ENCODE data around the gene CCR7. TPM values are rescaled to one million over a fixed set of nuclear protein-coding genes. Genes with fewer than 3 reads are reported as not detected.
A peak's percentile ranks its signal among the peaks of the same experiment; 100 is the strongest.

Gene CCR7
- total RNA-seq, 4 donors from 2014 or later = 0.14 to 5.4 (median 4.9) TPM; not detected in 1

- Histone ChIP-seq H3K27me3 (no peaks in the 10 kb centered on the region), H3K27ac (peak overlapping the region; percentile 79 to 87 (median 84)), H3K9me3 (no peaks in the 10 kb centered on the region), H3K4me1 (peaks cover 25 to 66% (median 33%) of the 10 kb centered on the region in 4 donors), H3K4me3 (peak overlapping the region in 1 of 4 donors; percentile 5), H3K36me3 (no peaks in the 10 kb centered on the region)
- 60 to 67% methylated on average over 4 to 19 of the region's 19 CpGs for WGBS, 2 donors (ENCODE audit: low coverage in 1 of 2)
- DNase-seq = no peak
- intact Hi-C loops (cut with DNase I; ENCODE audit: low total_unique reads) = no loop called here
- TF ChIP-seq POLR2AphosphoS5 (IDR thresholded peaks at IDR 0.05) = no peak
- TF ChIP-seq POLR2A (IDR thresholded peaks at IDR 0.05) = no peak
- TF ChIP-seq CTCF (IDR thresholded peaks at IDR 0.05) = no peak
- TF ChIP-seq EP300 (IDR thresholded peaks at IDR 0.05; ENCODE audit: low read depth) = no peak
- in situ Hi-C loops (cut with MboI; ENCODE audit: low pct_ligation_motif_present in 1 of 4, low pct_unique_long_range_greater_than_20kb in 1 of 4, low sequenced_read_pairs in 3 of 4) = no loop called here
Observed at GRCh38 chr17:40553694-40554534, 11.4 kb downstream of the CCR7 start.

GRCh38 chr17:40552806-40553693 lies 12.2 kb downstream of the CCR7 start:
- Histone ChIP-seq H3K36me3 (no peaks in the 10 kb centered on the region), H3K27ac (peak overlapping the region; percentile 79 to 87 (median 84)), H3K4me1 (peaks cover 32 to 71% (median 40%) of the 10 kb centered on the region in 4 donors), H3K27me3 (no peaks in the 10 kb centered on the region), H3K9me3 (no peaks in the 10 kb centered on the region), H3K4me3 (no peak overlapping the region)
- WGBS, 2 donors (ENCODE audit: low coverage in 1 of 2) = 65 to 76% methylated on average over 4 to 12 of the region's 12 CpGs
- intact Hi-C loops (cut with DNase I; ENCODE audit: low total_unique reads) (no loop called here), in situ Hi-C loops (cut with MboI; ENCODE audit: low pct_ligation_motif_present in 1 of 4, low pct_unique_long_range_greater_than_20kb in 1 of 4, low sequenced_read_pairs in 3 of 4) (no loop called here)
- TF ChIP-seq CTCF (IDR thresholded peaks at IDR 0.05) = no peak
- no peak for TF ChIP-seq EP300 (IDR thresholded peaks at IDR 0.05; ENCODE audit: low read depth)
- TF ChIP-seq POLR2AphosphoS5 (IDR thresholded peaks at IDR 0.05) = no peak
- TF ChIP-seq POLR2A (IDR thresholded peaks at IDR 0.05) = no peak
- DNase-seq = no peak

GRCh38 chr17:40551879-40552768 lies 13.1 kb downstream of the CCR7 start:
- Histone ChIP-seq H3K9me3 (no peaks in the 10 kb centered on the region), H3K27ac (peak overlapping the region; percentile 79 to 87 (median 84)), H3K4me1 (peaks cover 32 to 67% (median 41%) of the 10 kb centered on the region in 4 donors), H3K27me3 (no peaks in the 10 kb centered on the region), H3K4me3 (no peak overlapping the region), H3K36me3 (no peaks in the 10 kb centered on the region)
- DNase-seq = peak; percentile 21
- 76 to 80% methylated on average over 1 to 32 of the region's 32 CpGs for WGBS, 2 donors (ENCODE audit: low coverage in 1 of 2)
- in situ Hi-C loops (cut with MboI; ENCODE audit: low pct_ligation_motif_present in 1 of 4, low pct_unique_long_range_greater_than_20kb in 1 of 4, low sequenced_read_pairs in 3 of 4) = no loop called here
- TF ChIP-seq POLR2AphosphoS5 (IDR thresholded peaks at IDR 0.05) (peak in 1 of 3 donors; percentile 13), POLR2A (IDR thresholded peaks at IDR 0.05) (no peak), CTCF (IDR thresholded peaks at IDR 0.05) (no peak), EP300 (IDR thresholded peaks at IDR 0.05; ENCODE audit: low read depth) (no peak)
- intact Hi-C loops (cut with DNase I; ENCODE audit: low total_unique reads) = no loop called here
